NCI-H1436 (cell line): ENCODE results near the gene TTLL8.
A peak's percentile ranks its signal among the peaks of the same experiment; 100 is the strongest.

Source experiments
- DNase-seq: peaks from one replicate; lab custom pipeline; 2025; lab: John Stamatoyannopoulos, UW

Gene TTLL8

GRCh38 chr22:50061824-50062355 lies 3.8 kb upstream of the TTLL8 start:
- DNase-seq, result no peak

DNA sequence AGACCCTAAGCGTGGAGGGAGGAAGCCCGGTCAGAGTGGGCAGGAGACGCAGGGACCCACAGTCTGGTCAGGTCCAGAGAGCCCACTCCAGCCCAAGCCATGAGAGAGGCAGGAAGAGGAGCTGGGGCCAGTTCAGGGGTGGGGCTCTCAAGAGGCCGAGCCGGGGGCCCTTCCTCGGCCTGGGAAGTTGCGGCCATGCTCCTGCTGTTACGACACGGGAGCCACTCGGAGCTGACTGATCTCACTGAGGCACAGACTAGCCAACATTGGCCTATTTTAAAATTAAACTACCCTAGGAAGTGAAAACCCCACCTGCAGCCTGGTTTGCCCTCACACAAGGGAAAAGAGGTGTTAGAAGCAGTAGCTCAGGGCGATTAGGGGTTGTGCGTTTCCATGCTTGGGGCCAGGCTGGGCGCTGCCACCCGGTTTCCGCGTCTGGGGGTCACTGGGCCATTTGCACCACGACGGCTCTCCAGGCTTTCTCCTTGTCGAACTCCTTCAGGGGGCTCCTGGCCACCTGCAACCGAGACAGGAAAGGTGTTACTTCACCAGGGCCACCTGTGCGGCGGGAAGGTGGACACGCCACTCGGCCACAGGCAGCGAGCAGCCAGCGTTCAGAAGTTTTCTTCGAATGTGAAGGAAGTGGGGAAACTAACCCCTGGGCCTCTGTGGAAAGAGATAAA lies 3.2 kb upstream of the TTLL8 start:
- DNase-seq, result no peak

DNA sequence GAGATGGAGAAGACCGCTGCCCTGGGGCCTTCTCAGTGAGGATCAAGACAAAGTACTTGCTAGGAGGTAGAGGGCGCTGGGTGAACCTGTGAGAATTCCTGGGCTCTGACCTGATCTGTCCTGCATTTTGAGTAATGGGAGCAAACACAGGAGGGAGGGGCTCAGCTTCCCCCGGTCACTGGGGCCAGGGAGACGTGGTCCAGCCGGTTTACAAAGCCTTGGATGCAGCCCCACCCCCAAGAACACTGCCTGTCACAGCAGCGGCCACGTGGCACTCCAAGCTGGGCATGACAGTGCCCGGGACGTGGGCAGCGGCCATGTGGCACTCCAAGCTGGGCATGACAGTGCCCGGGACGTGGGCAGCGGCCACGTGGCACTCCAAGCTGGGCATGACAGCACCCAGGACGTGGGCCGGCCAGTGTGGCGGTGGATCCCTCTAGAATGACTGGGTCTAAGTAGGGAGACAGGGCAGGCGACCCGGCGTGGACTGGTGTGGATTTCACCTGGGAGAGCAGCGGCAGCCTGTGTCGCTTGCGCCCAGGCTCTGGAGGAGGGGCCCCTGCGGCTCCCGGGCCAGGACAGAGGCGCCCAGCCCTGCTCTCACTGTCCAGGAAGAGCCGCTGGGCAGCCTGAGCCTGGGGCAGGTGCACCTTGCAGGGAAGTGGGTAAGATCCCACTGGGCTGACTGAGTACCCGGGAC lies 2.5 kb upstream of the TTLL8 start:
- no peak for DNase-seq

DNA sequence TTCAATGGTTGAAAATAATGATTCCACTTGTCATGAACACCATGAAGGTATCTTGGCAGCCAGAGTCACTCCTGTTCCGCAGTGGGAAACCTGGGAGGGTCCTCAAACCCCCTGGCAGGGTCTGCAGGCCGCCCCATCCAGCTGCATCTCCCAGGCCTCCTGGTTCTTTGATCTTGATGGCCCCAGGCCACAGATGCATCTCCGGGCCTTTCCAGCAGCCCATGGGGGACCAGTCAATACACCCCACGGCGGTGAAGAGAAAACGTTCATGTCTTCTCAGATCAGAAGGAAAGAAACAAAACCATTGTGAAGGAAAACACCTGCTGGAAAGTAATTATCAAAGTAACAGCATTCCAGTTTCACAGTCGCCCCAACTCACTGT lies 1.8 kb upstream of the TTLL8 start:
- DNase-seq, result no peak

- DNase-seq, result peak; percentile 84
These were observed 1.1 kb upstream of the TTLL8 start for GRCh38 chr22:50058906-50059880.

GRCh38 chr22:50057278-50058060 lies 629 bp downstream of the TTLL8 start:
- no peak for DNase-seq

GRCh38 chr22:50056214-50056972 lies 1.7 kb downstream of the TTLL8 start:
- DNase-seq, result no peak

- DNase-seq, result no peak
These were observed 4.2 kb downstream of the TTLL8 start for GRCh38 chr22:50053861-50054260.

- DNase-seq, result no peak
These were observed 6.2 kb downstream of the TTLL8 start for GRCh38 chr22:50051930-50052329.

DNA sequence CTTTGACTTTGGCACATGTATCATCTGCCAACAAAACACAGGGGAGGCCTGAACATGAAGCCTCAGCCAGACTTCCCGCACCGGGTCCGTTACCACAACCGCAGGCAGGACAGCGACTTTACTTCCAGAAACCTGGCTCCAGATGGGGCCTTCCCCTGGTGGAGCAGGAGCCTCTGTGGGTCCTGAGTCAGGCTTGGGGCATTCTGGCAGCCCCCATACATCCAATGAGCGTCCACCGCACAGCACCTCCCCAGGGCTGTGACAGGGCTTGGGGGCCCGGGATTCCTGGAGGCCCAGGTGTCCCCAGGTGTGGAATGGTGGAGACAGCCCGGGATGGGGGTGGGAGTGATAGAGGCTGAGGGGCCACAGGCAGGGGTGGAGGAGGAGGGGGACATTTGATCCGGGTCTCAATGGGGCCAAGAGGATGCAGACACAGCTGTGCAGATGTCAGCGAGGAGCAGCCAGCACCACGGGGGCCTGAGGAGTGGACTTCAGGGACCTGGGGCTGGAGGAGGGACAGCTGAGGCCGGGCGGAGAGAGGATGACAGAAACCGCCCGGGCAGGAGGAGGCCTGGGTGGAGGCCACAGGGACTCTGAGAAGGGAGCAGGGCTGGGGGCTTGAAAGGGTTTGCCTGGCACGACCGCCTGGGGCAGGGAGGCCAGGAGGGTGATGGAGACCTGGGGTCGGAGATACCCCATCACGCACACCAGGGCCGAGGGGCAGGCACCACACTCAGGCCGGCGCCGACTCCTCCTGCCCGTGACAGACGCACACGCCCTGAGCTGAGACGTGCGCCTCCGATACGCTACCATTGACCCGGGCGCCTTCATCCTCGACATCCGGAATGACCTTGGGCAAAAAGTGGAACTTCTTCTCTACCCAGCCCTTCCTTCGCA lies 8.6 kb downstream of the TTLL8 start:
- DNase-seq, result no peak

- DNase-seq, result no peak
These were observed 9.3 kb downstream of the TTLL8 start for GRCh38 chr22:50048836-50049235.

DNA sequence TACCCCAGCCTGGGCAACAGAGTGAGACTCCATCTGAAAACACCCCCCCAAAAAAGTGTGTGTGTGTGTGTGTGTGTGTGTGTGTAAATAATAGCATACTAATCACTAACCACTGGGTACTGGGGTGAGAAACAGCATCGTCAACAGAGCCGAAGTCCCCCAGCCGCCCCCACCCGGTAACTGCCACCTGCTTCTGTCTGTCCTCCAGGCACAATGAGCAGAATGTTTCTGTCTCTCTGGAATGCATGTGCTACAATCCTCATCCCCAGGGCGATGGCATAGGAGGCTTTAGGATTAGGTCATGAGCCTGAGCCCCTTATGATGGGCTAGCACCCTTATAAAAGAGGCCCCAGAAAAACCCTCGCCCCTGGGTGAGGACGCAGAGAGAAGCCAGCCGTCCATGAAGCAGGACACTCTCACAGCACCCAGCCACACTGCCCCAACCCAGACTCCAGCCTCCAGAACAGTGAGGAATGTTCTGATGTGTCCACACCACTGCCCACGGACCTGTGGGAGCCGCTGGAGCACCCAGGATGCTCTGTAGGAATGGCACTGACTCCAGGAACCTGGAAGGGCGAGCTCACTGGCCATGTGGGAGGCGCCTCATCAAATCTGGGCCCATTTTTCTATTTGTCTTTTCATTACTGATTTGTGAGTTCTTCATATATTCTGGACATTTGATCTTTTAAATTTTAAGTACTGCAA lies 9.9 kb downstream of the TTLL8 start:
- DNase-seq, result no peak

GRCh38 chr22:50047346-50047745 lies 10.8 kb downstream of the TTLL8 start:
- DNase-seq, result no peak

DNA sequence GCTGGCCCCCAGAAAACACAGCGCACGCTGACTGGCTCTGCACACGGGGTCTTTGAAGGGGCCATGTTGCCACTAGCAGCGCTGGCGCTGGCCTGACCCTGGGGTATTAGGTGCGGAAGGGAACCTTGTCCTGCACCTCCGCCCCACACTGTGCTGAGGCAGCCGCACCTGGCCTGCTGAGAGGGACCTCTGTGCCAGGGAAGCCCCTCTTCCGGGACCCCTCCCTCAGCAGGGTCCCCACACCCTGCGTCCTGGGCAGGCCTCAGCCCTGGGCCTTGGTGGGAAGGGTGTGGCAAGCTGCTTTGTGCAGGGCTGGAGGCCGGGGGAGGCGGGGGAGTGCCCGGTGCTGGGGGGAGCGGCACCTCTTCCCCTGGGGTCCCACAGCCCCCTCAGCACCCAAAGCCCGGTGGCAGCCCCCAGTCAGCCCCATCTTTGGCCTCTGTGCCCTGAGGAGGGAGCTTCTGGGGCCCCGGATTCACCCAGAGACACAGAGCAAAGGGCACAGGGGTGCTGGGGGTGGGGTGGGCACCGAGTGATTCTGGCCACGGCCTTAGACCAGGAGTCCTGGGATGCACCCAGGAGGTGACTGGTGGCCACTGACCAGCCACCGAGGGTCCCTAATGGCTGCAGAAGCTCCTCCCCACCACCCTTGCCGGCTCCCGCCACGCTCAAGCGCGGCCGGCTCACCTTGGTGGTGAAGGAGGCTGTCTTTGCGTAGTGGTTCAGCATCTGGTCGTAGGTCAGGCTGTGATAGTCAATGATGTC lies 11.4 kb downstream of the TTLL8 start:
- no peak for DNase-seq

DNA sequence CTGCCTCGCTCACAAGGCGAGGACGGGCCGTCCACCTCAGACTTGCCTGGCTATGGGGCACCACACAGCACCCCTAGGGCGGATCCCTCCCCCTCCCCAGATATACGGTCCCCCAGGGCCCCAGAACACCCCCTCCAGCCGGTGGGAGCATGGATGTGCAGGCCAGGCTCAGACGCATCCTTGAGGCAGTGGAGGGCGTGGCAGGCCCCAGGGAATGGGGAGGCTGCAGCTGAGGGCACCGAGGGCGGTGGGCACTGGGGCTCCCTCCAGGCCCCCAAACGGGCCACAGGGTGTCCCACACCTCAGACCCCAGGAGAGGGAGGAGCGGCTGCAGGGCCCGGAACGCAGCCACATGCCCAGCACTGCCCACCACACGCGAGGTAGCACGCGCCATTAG lies 12.1 kb downstream of the TTLL8 start:
- no peak for DNase-seq

GRCh38 chr22:50045211-50046018 lies 12.7 kb downstream of the TTLL8 start:
- no peak for DNase-seq

- DNase-seq, result no peak
These were observed 13.5 kb downstream of the TTLL8 start for GRCh38 chr22:50044485-50045118.
